A172 (cell line): ENCODE results near the gene DNAJC1. TPM values are rescaled to one million over a fixed set of nuclear protein-coding genes. Genes with fewer than 3 reads are reported as not detected.
A peak's percentile ranks its signal among the peaks of the same experiment; 100 is the strongest.

Experiments used
- DNase-seq: peaks from one replicate; pipeline ENCODE4 v3.0.0-alpha.2; 2015; ENCODE audit warnings: low spot score
- total RNA-seq: library from RNA; depleted of rRNA; stranded (reverse); fragments of >200 nt; shearing (Covaris generic); gene quantifications from 2 replicates; pipeline ENCODE4 v1.2.3, GENCODE V29; 2014

The DNAJC1 gene
- total RNA-seq, 1 experiment from 2014 or later, result 28.5 TPM

DNA sequence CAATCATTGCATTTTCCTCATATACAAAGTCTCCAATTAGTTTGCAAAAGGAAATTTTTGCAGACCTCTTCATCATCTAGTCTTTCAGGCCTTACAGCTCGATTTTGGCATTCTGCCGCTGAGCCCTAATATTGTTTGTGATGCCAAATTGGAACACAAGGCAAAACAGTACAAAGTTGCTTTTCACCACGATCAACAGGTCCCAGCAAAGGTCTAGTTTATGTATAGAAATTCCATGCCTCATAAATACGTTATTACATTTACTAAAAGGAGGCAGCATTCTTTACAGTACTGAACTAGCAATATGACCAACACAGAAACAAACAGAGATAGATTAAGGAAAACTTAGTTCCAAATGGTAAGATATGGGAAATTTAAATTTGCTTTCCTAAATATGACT lies 7.0 kb upstream of the DNAJC1 start:
- no peak for DNase-seq

- no peak for DNase-seq
Measured at GRCh38 chr10:22006379-22006884, 2.9 kb upstream of the DNAJC1 start.

GRCh38 chr10:22005763-22006162 lies 2.2 kb upstream of the DNAJC1 start:
- no peak for DNase-seq

DNA sequence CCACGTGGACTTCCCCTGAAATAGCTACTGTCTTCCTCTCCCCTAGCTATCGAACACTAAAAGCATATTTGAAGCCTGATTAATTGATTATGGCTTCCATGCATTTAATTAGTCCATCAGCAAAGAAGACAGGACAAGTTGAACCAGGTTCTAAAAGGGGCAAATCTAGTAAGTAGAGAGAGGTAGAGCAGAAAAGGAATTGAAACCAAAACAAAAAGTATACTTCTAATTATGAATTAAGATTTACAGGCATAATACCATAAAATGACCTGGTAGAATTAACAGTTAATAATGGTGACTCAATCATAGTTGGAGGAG lies 393 bp upstream of the DNAJC1 start:
- no peak for DNase-seq

- DNase-seq, result peak; percentile 24
Measured at GRCh38 chr10:22002591-22003176, 846 bp downstream of the DNAJC1 start.

- no peak for DNase-seq
Measured at GRCh38 chr10:21995557-21995956, 8.0 kb downstream of the DNAJC1 start.

DNA sequence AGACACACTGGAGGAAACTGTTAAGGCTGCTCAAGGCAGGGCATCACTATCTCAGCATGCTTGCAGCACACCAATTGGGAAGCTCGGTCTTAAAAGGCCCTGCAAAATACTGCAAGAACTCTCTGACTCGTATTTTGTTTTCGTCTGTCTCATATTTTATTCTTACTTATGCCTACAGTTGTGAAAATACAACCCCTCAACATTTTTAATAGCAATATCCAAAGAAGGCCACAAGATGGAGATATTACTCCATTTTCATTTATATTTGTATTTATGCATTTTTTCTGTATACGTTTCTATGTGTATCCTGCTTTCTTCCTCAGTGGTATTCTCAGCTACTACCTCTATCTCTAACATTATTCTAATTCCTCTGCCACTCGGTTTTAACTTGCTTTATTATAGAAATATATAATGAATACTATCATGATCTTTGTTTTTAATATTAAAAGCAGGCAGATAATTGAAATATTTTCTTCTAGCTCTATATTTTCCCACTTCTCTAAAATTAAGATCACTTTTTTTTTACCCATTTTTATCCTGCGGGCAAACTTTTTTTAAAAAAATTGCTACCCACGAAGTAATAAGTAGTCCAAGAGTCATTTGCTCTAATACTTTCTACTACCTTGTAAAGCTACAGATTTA lies 10.0 kb downstream of the DNAJC1 start:
- peak; percentile 43 for DNase-seq

- DNase-seq, result no peak
Measured at GRCh38 chr10:21991785-21992184, 11.7 kb downstream of the DNAJC1 start.

GRCh38 chr10:21990449-21990848 lies 13.1 kb downstream of the DNAJC1 start:
- DNase-seq, result no peak

DNA sequence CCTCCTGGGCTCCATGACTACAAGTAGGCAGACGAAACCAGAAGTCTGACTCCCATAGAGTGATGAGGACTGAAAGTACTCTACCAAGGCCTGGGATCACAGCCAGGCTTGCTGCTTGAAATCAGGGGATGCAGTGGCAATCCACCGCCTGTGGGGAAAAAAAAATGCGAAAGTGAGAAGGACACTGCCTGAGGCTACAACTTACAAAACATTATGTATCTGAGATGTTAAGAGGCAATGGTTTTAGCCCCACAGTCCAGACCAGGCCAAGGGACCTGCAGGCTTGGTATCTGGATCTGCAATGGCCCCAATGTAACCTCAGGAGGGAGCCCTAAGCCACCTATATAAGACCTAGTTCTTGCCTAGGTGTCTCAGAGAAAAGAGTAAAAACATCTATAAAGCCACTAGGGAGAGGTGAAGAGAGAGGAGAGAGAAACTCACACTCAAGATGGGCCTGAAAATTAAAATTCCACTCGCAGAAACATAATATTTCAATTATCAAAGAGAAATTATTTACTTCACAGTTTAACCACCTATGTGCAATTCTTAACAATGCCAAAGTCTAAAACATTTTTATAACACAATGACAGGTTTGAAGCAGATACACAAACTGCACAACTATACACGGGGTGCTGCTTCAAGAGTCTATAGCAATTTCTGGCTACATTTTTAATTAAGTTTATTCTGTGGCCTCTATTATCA lies 13.9 kb downstream of the DNAJC1 start:
- DNase-seq, result peak; percentile 51

DNA sequence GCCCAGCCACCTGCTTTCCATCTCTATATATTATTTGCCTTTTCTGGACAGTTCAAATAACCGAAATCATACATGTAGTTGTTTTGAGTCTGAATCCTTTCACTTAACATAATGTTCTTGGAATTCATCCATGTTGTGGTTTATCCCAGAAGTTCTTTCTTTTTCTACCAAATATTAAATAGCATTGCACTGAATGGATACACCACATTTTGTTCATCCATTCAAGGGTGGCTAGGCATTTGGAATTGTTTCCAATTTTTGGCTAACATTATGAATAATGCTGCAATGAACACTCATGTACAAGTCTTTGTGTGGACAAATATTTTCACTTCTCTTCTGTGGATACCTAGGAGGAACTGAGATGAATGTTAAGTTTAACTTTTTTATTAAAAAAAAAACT lies 18.0 kb downstream of the DNAJC1 start:
- no peak for DNase-seq

GRCh38 chr10:21981118-21981517 lies 22.4 kb downstream of the DNAJC1 start:
- DNase-seq, result no peak

DNA sequence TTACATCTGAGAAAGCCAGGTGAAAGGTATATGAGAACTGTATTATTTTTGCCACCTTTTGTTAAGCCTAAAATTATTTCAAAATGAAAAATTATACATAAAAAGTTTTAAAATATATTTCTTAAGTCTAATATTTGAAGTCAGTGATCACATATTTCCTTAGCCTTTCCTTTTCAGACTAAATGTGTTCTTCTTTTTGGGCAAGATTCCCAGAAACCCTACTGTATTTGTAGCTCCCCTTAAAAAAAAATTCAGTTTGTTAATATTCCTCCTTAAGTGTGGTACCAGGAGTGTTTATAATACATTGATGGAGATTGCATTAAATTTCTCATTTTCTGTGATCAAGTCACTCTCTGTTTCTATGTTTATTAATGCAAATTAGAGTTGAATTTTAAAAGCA lies 22.8 kb downstream of the DNAJC1 start:
- DNase-seq, result no peak

GRCh38 chr10:21978191-21978862 lies 25.2 kb downstream of the DNAJC1 start:
- peak; percentile 32 for DNase-seq

- DNase-seq, result no peak
Measured at GRCh38 chr10:21976739-21977138, 26.8 kb downstream of the DNAJC1 start.

GRCh38 chr10:21976280-21976679 lies 27.2 kb downstream of the DNAJC1 start:
- no peak for DNase-seq

DNA sequence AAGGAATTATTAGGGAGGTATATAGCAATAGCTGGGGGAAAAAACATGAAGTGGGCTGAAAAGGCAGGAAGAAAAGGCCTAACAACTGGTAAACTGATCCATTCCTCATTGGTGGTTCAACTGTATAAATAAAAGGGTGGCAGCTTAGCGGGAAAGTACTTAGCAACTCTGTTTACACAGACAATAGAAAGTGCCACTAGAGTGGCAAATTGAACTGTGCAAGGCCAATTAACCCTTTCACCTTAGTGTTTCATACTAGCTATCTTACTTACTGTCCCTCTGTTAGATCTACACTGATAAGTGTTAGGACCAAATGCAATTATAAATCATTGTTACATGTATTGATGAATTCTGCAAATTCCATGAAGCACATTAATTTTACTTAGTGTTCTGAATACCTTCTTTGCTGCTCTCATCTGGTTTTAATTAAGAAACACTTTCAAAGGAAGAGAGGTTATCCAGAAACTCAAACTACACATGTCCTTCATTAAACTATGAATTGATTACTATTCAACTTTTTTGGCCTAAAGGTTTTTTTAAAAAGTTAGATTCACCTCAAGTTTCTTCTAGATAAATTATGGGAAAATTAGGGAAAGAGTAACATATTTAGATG lies 28.0 kb downstream of the DNAJC1 start:
- no peak for DNase-seq

DNA sequence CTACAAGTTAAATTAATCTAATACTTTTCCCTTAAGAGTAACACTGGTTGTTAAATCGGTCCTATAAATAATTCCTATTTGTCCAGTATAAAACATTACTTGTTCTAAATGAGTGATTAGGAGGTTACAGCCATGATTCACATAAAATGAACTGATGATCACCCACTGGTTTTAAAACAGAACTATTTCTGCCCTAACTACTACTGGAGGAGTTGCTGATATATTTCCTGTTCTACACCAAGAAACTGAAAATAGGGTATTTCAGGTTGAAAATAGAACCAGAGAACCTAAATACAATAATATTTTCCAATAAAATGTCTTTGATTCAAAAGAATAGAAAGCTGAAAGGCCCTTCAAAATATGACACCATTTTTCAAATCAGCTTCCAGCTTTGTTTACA lies 30.9 kb downstream of the DNAJC1 start:
- DNase-seq, result no peak

DNA sequence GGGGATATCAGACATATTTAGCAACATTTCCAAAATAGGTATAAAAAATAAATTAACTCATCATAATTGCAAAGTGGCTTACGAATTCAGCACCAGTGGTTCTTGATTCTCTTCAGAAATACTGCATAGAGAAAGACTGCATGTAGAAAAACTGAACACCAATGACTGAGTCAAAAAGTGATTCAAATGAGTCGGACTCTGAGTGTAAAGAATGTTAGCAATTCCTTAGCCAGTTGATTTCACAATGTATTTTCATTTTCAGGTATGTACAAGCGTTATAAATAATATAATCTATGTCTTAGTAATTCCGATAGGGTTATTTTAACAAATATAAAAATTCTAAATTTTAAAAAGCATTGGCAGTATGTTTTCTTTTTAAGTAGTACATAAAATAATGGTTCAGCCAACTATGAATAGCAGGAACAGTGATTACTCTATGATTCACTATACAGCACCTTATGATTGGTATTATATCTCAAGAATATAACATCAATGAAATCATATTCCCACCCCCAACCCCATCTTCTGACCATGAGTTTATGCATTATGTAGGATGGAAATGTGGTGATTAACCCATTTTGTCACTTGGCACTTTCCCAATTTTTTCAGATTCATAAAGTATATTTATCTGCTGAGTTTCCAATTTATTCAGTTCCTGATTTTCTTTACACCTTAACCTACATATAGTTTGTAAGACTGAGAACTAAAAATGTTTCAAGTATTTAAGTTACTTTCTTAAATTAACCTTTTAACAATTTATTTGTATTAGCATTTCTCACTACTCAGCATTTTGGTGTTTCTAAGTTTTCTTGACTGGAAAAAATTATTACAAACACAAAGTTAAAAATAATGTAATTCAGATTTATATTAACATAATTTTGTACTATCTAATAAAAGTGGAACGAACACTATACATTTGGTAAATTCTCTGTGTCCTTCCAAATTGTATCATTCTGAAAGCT lies 33.9 kb downstream of the DNAJC1 start:
- DNase-seq, result no peak

DNA sequence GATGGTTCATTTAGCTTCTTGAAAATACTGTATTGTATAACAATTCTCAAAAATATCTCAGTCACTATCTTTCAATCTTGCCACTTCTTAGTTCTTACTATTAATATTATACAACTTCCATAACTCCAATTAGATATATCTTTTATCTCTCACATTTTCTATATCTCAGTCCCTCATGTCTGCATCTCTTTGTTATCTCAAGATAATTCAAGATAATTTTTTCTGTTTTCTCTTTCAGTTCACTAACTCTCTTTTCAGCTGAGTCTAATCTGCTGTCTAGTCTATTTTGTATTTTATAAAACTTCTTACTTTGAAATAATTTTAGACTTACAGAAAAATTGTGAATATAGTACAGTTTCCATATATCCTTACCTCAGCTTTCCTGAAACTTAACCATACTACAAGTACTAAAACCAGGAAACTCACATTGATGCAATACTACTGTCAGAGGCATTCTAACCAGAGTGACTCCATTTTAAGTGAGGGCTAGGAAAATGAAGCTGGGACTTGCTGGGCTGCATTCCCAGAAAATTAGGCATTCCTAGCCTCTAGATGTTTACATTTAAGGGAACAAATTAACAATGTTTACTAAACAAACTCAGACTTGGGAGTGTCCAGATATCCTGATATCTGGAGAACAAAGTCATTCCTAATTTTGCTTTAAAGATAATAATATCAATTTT lies 38.4 kb downstream of the DNAJC1 start:
- no peak for DNase-seq
